ENCODE data around the gene RAN.
"Not testable (repeated sequence)": the region's sequence is repeated elsewhere in the genome, so short reads cannot be mapped to it uniquely, and the experiment has no call there.

Gene RAN

DNA sequence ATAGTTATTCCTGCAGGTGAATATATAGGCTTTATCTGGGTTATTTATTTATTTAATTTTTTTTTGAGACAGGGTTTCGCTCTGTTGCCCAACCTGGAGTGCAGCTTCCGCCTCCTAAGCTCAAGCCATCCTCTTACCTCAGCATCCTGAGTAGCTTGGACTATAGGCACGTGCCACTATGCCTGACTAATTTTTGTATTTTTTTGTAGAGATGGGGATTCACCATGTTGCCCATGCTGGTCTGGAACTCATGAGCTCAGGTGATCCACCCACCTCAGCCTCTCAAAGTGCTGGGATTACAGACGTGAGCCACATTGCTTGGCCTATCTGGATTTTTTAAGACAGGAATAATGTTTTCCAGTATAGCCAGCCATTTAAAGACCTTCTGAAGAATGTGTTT is 2.0 kb downstream of the RAN start:
- no peak for TF ChIP-seq CTCF (IDR thresholded peaks at IDR 0.05; ENCODE audit: insufficient read depth, low read depth, low read length, missing control alignments)
- peak; percentile 64 for DNase-seq (ENCODE audit: low read depth)
- peak overlapping the region; percentile 96 for H3K4me3 ChIP-seq (ENCODE audit: low read depth, low read length)

- H3K4me3 ChIP-seq (ENCODE audit: low read depth, low read length), result peak overlapping the region; percentile 96
- DNase-seq (ENCODE audit: low read depth), result no peak
- TF ChIP-seq CTCF (IDR thresholded peaks at IDR 0.05; ENCODE audit: insufficient read depth, low read depth, low read length, missing control alignments), result no peak
These were observed 2.8 kb downstream of the RAN start for GRCh38 chr12:130874696-130875095.

DNA sequence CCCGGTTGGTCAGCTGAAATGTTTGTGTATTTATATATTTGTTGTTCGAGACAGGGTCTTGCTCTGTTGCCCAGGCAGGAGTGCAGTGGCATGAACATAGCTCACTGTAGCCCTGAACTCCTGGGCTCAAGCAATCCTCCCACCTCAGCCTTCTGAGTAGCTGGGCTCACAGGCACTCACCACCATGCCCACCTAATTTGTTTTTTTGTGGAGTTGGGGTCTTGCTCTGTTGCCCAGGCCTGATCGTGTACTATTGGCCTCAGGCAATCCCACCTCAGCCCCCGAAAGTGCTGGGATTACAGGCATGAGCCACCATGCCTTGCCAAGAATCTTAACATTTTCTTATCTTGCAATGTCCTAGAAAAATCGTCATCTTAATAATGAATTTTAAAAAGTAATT is 3.3 kb downstream of the RAN start:
- no peak for TF ChIP-seq CTCF (IDR thresholded peaks at IDR 0.05; ENCODE audit: insufficient read depth, low read depth, low read length, missing control alignments)

GRCh38 chr12:130875708-130876107 is 3.8 kb downstream of the RAN start:
- not testable (repeated sequence) for DNase-seq (ENCODE audit: low read depth)

More for the DNA sequence above, 3.3 kb downstream of the RAN start:
- no peak for DNase-seq (ENCODE audit: low read depth)
- H3K4me3 ChIP-seq (ENCODE audit: low read depth, low read length), result no peak overlapping the region

GRCh38 chr12:130876297-130876696 is 4.4 kb downstream of the RAN start:
- H3K4me3 ChIP-seq (ENCODE audit: low read depth, low read length), result no peak overlapping the region
- no peak for TF ChIP-seq CTCF (IDR thresholded peaks at IDR 0.05; ENCODE audit: insufficient read depth, low read depth, low read length, missing control alignments)
- no peak for DNase-seq (ENCODE audit: low read depth)

More at GRCh38 chr12:130875708-130876107, 3.8 kb downstream of the RAN start:
- H3K4me3 ChIP-seq (ENCODE audit: low read depth, low read length), result not testable (repeated sequence)

- TF ChIP-seq CTCF (IDR thresholded peaks at IDR 0.05; ENCODE audit: insufficient read depth, low read depth, low read length, missing control alignments), result no peak
- no peak for DNase-seq (ENCODE audit: low read depth)
- H3K4me3 ChIP-seq (ENCODE audit: low read depth, low read length), result no peak overlapping the region
These were observed 4.9 kb downstream of the RAN start for GRCh38 chr12:130876758-130877157.

- TF ChIP-seq CTCF (IDR thresholded peaks at IDR 0.05; ENCODE audit: insufficient read depth, low read depth, low read length, missing control alignments), result no peak
- H3K4me3 ChIP-seq (ENCODE audit: low read depth, low read length), result no peak overlapping the region
- DNase-seq (ENCODE audit: low read depth), result no peak
These were observed 5.5 kb downstream of the RAN start for GRCh38 chr12:130877333-130877732.

Data from GM12865 (cell line).